Keratinocyte (primary cell): Measurements from ENCODE around the gene KLLN. TPM values are rescaled to one million over a fixed set of nuclear protein-coding genes. Genes with fewer than 3 reads are reported as not detected.
"Not testable (repeated sequence)": the region's sequence is repeated elsewhere in the genome, so short reads cannot be mapped to it uniquely, and the experiment has no call there.

ENCODE experiments used
- DNase-seq: peaks from one replicate; pipeline ENCODE4 v3.0.0-alpha.2; 2011; ENCODE audit warnings: low read depth, missing footprints, low spot score
- FAIRE-seq: peaks from 2 replicates; lab custom pipeline; 2011; peaks lifted over from hg19 to GRCh38; lab: Jason Lieb, UNC
- H2AFZ ChIP-seq: 2 replicates; pipeline ENCODE4 v1.6.0; 2012; ENCODE audit warnings: low read length, control low read depth, inconsistent platforms; ENCODE audit not compliant: control insufficient read depth
- H3K27ac ChIP-seq: 2 replicates; pipeline ENCODE4 v1.5.1; 2011; ENCODE audit warnings: low read length; ENCODE audit not compliant: control insufficient read depth, insufficient read depth
- H3K27me3 ChIP-seq: 3 replicates; pipeline ENCODE4 v1.6.0; 2011; ENCODE audit warnings: low read length; ENCODE audit not compliant: control insufficient read depth, insufficient read depth; ENCODE audit errors: extremely low read depth
- H3K36me3 ChIP-seq, 2 experiments: 2 replicates in 1 of 2; 3 replicates in 1 of 2; pipeline ENCODE4 v1.5.1; 2011; ENCODE audit warnings: low read length in 2 of 2, mild to moderate bottlenecking in 1 of 2; ENCODE audit not compliant: control insufficient read depth in 2 of 2, insufficient read depth in 2 of 2; ENCODE audit errors: extremely low read depth in 1 of 2
- H3K4me1 ChIP-seq: 3 replicates; pipeline ENCODE4 v1.5.1; 2011; ENCODE audit warnings: low read length; ENCODE audit not compliant: control insufficient read depth, insufficient read depth; ENCODE audit errors: extremely low read depth
- H3K4me2 ChIP-seq: 3 replicates; pipeline ENCODE4 v1.6.0; 2011; ENCODE audit warnings: low read depth, low read length; ENCODE audit not compliant: control insufficient read depth, insufficient read depth; ENCODE audit errors: extremely low read depth
- H3K4me3 ChIP-seq, 3 experiments: fragments of 200-600 bp in 1 of 3; sonication (generic) in 1 of 3; 2 replicates in 2 of 3; 3 replicates in 1 of 3; pipeline ENCODE4 v1.5.1; 2011 to 2016; ENCODE audit warnings: low read length in 3 of 3, mild to moderate bottlenecking in 3 of 3, control low read depth in 2 of 3, inconsistent platforms in 1 of 3, low read depth in 1 of 3, mixed read lengths in 1 of 3, mixed run types in 1 of 3, moderate library complexity in 1 of 3; ENCODE audit not compliant: control insufficient read depth in 2 of 3, insufficient read depth in 2 of 3; ENCODE audit errors: extremely low read depth in 1 of 3
- H3K79me2 ChIP-seq: 2 replicates; pipeline ENCODE4 v1.6.0; 2012; ENCODE audit warnings: low read length; ENCODE audit not compliant: control insufficient read depth, insufficient read depth
- H3K9ac ChIP-seq: 3 replicates; pipeline ENCODE4 v1.6.0; 2011; ENCODE audit warnings: low read length; ENCODE audit not compliant: control insufficient read depth, insufficient read depth; ENCODE audit errors: extremely low read depth
- H3K9me1 ChIP-seq: 3 replicates; pipeline ENCODE4 v1.6.0; 2011; ENCODE audit warnings: low read length; ENCODE audit not compliant: control insufficient read depth, insufficient read depth; ENCODE audit errors: extremely low read depth
- H3K9me3 ChIP-seq: 2 replicates; pipeline ENCODE4 v1.5.1; 2012; ENCODE audit warnings: low read depth, low read length; ENCODE audit not compliant: control insufficient read depth
- H4K20me1 ChIP-seq: 3 replicates; pipeline ENCODE4 v1.6.0; 2011; ENCODE audit warnings: low read length; ENCODE audit not compliant: control insufficient read depth, insufficient read depth; ENCODE audit errors: extremely low read depth
- CTCF ChIP-seq, 3 experiments: IDR thresholded peaks in 1 of 3; conservative IDR thresholded peaks in 1 of 3; optimal IDR thresholded peaks in 1 of 3; 2 replicates in 2 of 3; 3 replicates in 1 of 3; pipeline versions ENCODE3 to v1.5.1; 2011; ENCODE audit warnings: low read length in 3 of 3, mild to moderate bottlenecking in 3 of 3, moderate library complexity in 2 of 3, control low read depth in 1 of 3, inconsistent platforms in 1 of 3; ENCODE audit not compliant: insufficient read depth in 2 of 3; ENCODE audit errors: extremely low read depth in 1 of 3
- EZH2 ChIP-seq: IDR thresholded peaks from one replicate; pipeline ENCODE4 v1.6.1; 2012; ENCODE audit warnings: inconsistent platforms, mild to moderate bottlenecking, low read length, moderate library complexity
- dilution Hi-C: fragments of 300-500 bp; cut with MboI; formaldehyde crosslinking; loops from one replicate; pipeline ENCODE4 v1.7.0; 2020; ENCODE audit warnings: low sequenced_read_pairs; ENCODE audit not compliant: extremely low pct_ligation_motif_present
- polyA plus RNA-seq, 5 experiments: library from polyadenylated mRNA; depleted of rRNA in 3 of 5; stranded (reverse) in 3 of 5; stranded (forward) in 1 of 5; unstranded in 1 of 5; fragments of >200 nt; gene quantifications; 1 replicate in 1 of 5; 2 replicates in 3 of 5; 3 replicates in 1 of 5; pipeline versions ENCODE4 v1.2.1 to v1.2.3, GENCODE V29; 2011 to 2012; ENCODE audit warnings: missing spikeins in 2 of 5, low read depth in 1 of 5, low replicate concordance in 1 of 5

The KLLN gene
- polyA plus RNA-seq, 1 donor (not counting 4 experiments of a cell fraction or from before 2014, with no cell fraction given) = 0.16 TPM

- DNase-seq = no peak
- dilution Hi-C loops = no loop called here
- H4K20me1 ChIP-seq = peaks cover 2% of the 10 kb centered on the region
- no peaks in the 10 kb centered on the region for H3K27me3 ChIP-seq
- no peaks in the 10 kb centered on the region for H3K9me1 ChIP-seq
- H3K4me3 ChIP-seq = no peak overlapping the region
- TF ChIP-seq CTCF (optimal IDR thresholded peaks at IDR 0.05 in 1 of 3, IDR thresholded peaks at IDR 0.05 in 1 of 3, conservative IDR thresholded peaks at IDR 0.05 in 1 of 3; ENCODE audit: extremely low read depth in 1 of 3, insufficient read depth in 2 of 3, low read length in 3 of 3) (peak; percentile 52 to 78 (median 55)), EZH2 (no peak)
- H2AFZ ChIP-seq = no peak overlapping the region
- H3K79me2 ChIP-seq = peaks cover 13% of the 10 kb centered on the region
- no peak overlapping the region for H3K4me2 ChIP-seq
- H3K4me1 ChIP-seq = peaks cover 11% of the 10 kb centered on the region
- H3K36me3 ChIP-seq = no peaks in the 10 kb centered on the region
- FAIRE-seq = no peak
- no peaks in the 10 kb centered on the region for H3K9me3 ChIP-seq
- no peak overlapping the region for H3K9ac ChIP-seq
- H3K27ac ChIP-seq = no peak overlapping the region
Observed at GRCh38 chr10:87860156-87860795, 3.1 kb downstream of the KLLN start.

- FAIRE-seq, H2AFZ ChIP-seq, H3K4me2 ChIP-seq, H3K27me3 ChIP-seq, dilution Hi-C loops, DNase-seq, H4K20me1 ChIP-seq, H3K4me3 ChIP-seq, H3K9ac ChIP-seq, H3K9me1 ChIP-seq, H3K9me3 ChIP-seq, H3K4me1 ChIP-seq, H3K79me2 ChIP-seq, H3K36me3 ChIP-seq, H3K27ac ChIP-seq: not testable (repeated sequence)
Observed at GRCh38 chr10:87855665-87856064, 7.7 kb downstream of the KLLN start.

- H3K36me3 ChIP-seq, dilution Hi-C loops, H3K9me3 ChIP-seq, H3K4me3 ChIP-seq, H2AFZ ChIP-seq, H3K27me3 ChIP-seq, H3K9me1 ChIP-seq, H3K79me2 ChIP-seq, H3K4me2 ChIP-seq, DNase-seq, H3K27ac ChIP-seq, H4K20me1 ChIP-seq, FAIRE-seq, H3K9ac ChIP-seq, H3K4me1 ChIP-seq: not testable (repeated sequence)
Observed at GRCh38 chr10:87855247-87855646, 8.1 kb downstream of the KLLN start.
